ENCODE data around the gene MED13. TPM values are rescaled to one million over a fixed set of nuclear protein-coding genes. Genes with fewer than 3 reads are reported as not detected.

The MED13 gene
- total RNA-seq, 1 experiment from 2014 or later, result 77.6 TPM

GRCh38 chr17:61986898-61987297 lies 78.2 kb downstream of the MED13 start:
- CTCF ChIA-PET, result no interaction called here
- intact Hi-C loops (cut with micrococcal nuclease; ENCODE audit: unreplicated experiment), result no loop called here
- no peaks in the 10 kb centered on the region for H3K9me3 Mint-ChIP-seq (ENCODE audit: unreplicated experiment)
- no peaks in the 10 kb centered on the region for H3K27me3 Mint-ChIP-seq (ENCODE audit: insufficient read depth, unreplicated experiment)
- POLR2A ChIA-PET, result no interaction called here
- no peak for DNase-seq
- Histone ChIP-seq H3K36me3 (ENCODE audit: control insufficient read depth, insufficient read depth, low read length) (no peaks in the 10 kb centered on the region; the same call in 1 of the 2 replicates), H3K27me3 (replicated peaks; ENCODE audit: control insufficient read depth, insufficient read depth, low read length) (no peaks in the 10 kb centered on the region), H3K9me3 (no peaks in the 10 kb centered on the region), H3K4me3 (ENCODE audit: low read depth, low read length) (no peak overlapping the region), H3K4me1 (no peaks in the 10 kb centered on the region)
- no peak for TF ChIP-seq CTCF (IDR thresholded peaks at IDR 0.05; ENCODE audit: insufficient read depth in 1 of 2, low read depth in 1 of 2, low read length in 1 of 2, severe bottlenecking in 1 of 2, unreplicated experiment in 1 of 2)
- no peaks in the 10 kb centered on the region for H3K4me1 Mint-ChIP-seq (ENCODE audit: low read depth, unreplicated experiment)
- H3K36me3 Mint-ChIP-seq (ENCODE audit: insufficient read depth, unreplicated experiment), result peaks cover 89% of the 10 kb centered on the region
- H3K27ac Mint-ChIP-seq (ENCODE audit: unreplicated experiment), result no peak overlapping the region
- BruUV-seq (replicated peaks), result no TSS peak
- no peak overlapping the region for H3K4me3 Mint-ChIP-seq (ENCODE audit: unreplicated experiment)

DNA sequence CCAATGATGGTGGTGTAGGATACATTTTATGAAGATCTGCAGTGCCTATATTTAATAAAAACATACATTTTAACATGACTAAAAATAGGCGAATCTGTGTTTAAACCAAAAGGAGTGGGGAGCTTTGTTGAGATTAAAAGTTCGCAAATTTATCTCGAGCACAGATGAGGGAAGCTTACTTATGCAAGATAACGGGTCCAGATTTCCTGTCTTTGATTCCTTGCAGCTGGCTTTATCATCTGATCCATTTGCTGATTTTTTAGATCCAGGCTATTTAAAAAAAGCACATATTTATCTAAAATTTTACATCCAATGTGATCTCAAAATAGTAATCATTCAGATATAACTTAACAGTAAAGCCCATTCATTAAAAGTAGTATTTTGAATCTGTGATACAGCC lies 80.3 kb downstream of the MED13 start:
- H3K36me3 Mint-ChIP-seq (ENCODE audit: insufficient read depth, unreplicated experiment), result peaks cover 88% of the 10 kb centered on the region

DNA sequence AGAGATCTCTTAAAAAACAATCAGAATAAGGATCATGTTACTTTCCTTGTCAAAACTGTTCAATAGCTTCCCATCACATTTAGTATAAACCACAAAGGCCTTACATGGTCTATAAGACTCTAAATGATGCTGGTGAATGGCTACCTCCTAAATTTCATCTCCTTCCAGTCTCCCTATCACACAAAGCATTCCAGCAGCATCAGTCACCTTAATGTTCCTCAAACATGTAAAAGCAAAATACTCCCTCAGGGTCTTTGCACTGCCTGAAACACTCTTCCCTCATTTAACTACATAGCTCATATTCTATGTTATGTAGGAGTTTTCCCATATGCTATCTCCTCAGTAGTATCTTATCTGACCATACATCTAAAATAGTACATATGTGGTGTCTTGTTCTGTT lies 83.8 kb downstream of the MED13 start:
- no peaks in the 10 kb centered on the region for H3K4me1 Mint-ChIP-seq (ENCODE audit: low read depth, unreplicated experiment)
- no peak for DNase-seq
- H3K27ac Mint-ChIP-seq (ENCODE audit: unreplicated experiment), result no peak overlapping the region
- peaks cover 89% of the 10 kb centered on the region for H3K36me3 Mint-ChIP-seq (ENCODE audit: insufficient read depth, unreplicated experiment)
- no peaks in the 10 kb centered on the region for H3K27me3 Mint-ChIP-seq (ENCODE audit: insufficient read depth, unreplicated experiment)
- intact Hi-C loops (cut with micrococcal nuclease; ENCODE audit: unreplicated experiment), result no loop called here
- no peak overlapping the region for H3K4me3 Mint-ChIP-seq (ENCODE audit: unreplicated experiment)
- H3K9me3 Mint-ChIP-seq (ENCODE audit: unreplicated experiment), result no peaks in the 10 kb centered on the region
- no TSS peak for BruUV-seq (replicated peaks)
- TF ChIP-seq CTCF (IDR thresholded peaks at IDR 0.05; ENCODE audit: insufficient read depth in 1 of 2, low read depth in 1 of 2, low read length in 1 of 2, severe bottlenecking in 1 of 2, unreplicated experiment in 1 of 2), result no peak
- Histone ChIP-seq H3K27me3 (replicated peaks; ENCODE audit: control insufficient read depth, insufficient read depth, low read length) (no peaks in the 10 kb centered on the region), H3K4me3 (ENCODE audit: low read depth, low read length) (no peak overlapping the region), H3K36me3 (ENCODE audit: control insufficient read depth, insufficient read depth, low read length) (no peaks in the 10 kb centered on the region; the same call in 1 of the 2 replicates), H3K9me3 (no peaks in the 10 kb centered on the region), H3K4me1 (no peaks in the 10 kb centered on the region)
- ChIA-PET CTCF (no interaction called here), POLR2A (no interaction called here)

More for the DNA sequence above, 80.3 kb downstream of the MED13 start:
- Histone ChIP-seq H3K4me3 (ENCODE audit: low read depth, low read length) (no peak overlapping the region), H3K36me3 (ENCODE audit: control insufficient read depth, insufficient read depth, low read length) (no peaks in the 10 kb centered on the region), H3K9me3 (no peaks in the 10 kb centered on the region), H3K27me3 (replicated peaks; ENCODE audit: control insufficient read depth, insufficient read depth, low read length) (no peaks in the 10 kb centered on the region), H3K4me1 (no peaks in the 10 kb centered on the region)
- no peak overlapping the region for H3K4me3 Mint-ChIP-seq (ENCODE audit: unreplicated experiment)
- CTCF ChIA-PET, result no interaction called here
- H3K27me3 Mint-ChIP-seq (ENCODE audit: insufficient read depth, unreplicated experiment), result no peaks in the 10 kb centered on the region
- no TSS peak for BruUV-seq (replicated peaks)
- no peak overlapping the region for H3K27ac Mint-ChIP-seq (ENCODE audit: unreplicated experiment)
- no peaks in the 10 kb centered on the region for H3K9me3 Mint-ChIP-seq (ENCODE audit: unreplicated experiment)
- no peaks in the 10 kb centered on the region for H3K4me1 Mint-ChIP-seq (ENCODE audit: low read depth, unreplicated experiment)
- POLR2A ChIA-PET, result no interaction called here
- intact Hi-C loops (cut with micrococcal nuclease; ENCODE audit: unreplicated experiment), result no loop called here
- no peak for TF ChIP-seq CTCF (IDR thresholded peaks at IDR 0.05; ENCODE audit: insufficient read depth in 1 of 2, low read depth in 1 of 2, low read length in 1 of 2, severe bottlenecking in 1 of 2, unreplicated experiment in 1 of 2)
- DNase-seq, result no peak

Measured in Caco-2 (cell line).